ENCODE measurements around the gene MDFIC2.
"Not testable (repeated sequence)": the region's sequence is repeated elsewhere in the genome, so short reads cannot be mapped to it uniquely, and the experiment has no call there.

The MDFIC2 gene

GRCh38 chr3:70312336-70312735, at the start of gene MDFIC2:
MDFIC2 (minus strand) TSS chr3:70312638; CDS start chr3:70311973, 665 bp downstream.
- no peak within 1 kb of the TSS for H3K4me3 ChIP-seq (ENCODE audit: low read depth, low read length)
- TF ChIP-seq CTCF (IDR thresholded peaks at IDR 0.05; ENCODE audit: control insufficient read depth, extremely low read depth, insufficient read depth), result no peak
- no peak for DNase-seq (ENCODE audit: low read depth)

- no peak overlapping the region for H3K4me3 ChIP-seq (ENCODE audit: low read depth, low read length)
- TF ChIP-seq CTCF (IDR thresholded peaks at IDR 0.05; ENCODE audit: control insufficient read depth, extremely low read depth, insufficient read depth), result no peak
- DNase-seq (ENCODE audit: low read depth), result no peak
These were observed 48.7 kb upstream of the MDFIC2 start for GRCh38 chr3:70360979-70361760.

GRCh38 chr3:70359711-70360110, 47.3 kb upstream of the MDFIC2 start:
- no peak for TF ChIP-seq CTCF (IDR thresholded peaks at IDR 0.05; ENCODE audit: control insufficient read depth, extremely low read depth, insufficient read depth)
- no peak for DNase-seq (ENCODE audit: low read depth)
- no peak overlapping the region for H3K4me3 ChIP-seq (ENCODE audit: low read depth, low read length)

GRCh38 chr3:70358978-70359580, 46.6 kb upstream of the MDFIC2 start:
- TF ChIP-seq CTCF (IDR thresholded peaks at IDR 0.05; ENCODE audit: control insufficient read depth, extremely low read depth, insufficient read depth), result peak; percentile 71
- peak; percentile 11 for DNase-seq (ENCODE audit: low read depth)
- H3K4me3 ChIP-seq (ENCODE audit: low read depth, low read length), result no peak overlapping the region

- H3K4me3 ChIP-seq (ENCODE audit: low read depth, low read length), result no peak overlapping the region
- no peak for DNase-seq (ENCODE audit: low read depth)
- no peak for TF ChIP-seq CTCF (IDR thresholded peaks at IDR 0.05; ENCODE audit: control insufficient read depth, extremely low read depth, insufficient read depth)
These were observed 39.8 kb upstream of the MDFIC2 start for GRCh38 chr3:70352215-70352614.

- no peak for DNase-seq (ENCODE audit: low read depth)
- TF ChIP-seq CTCF (IDR thresholded peaks at IDR 0.05; ENCODE audit: control insufficient read depth, extremely low read depth, insufficient read depth), result no peak
- no peak overlapping the region for H3K4me3 ChIP-seq (ENCODE audit: low read depth, low read length)
These were observed 29.7 kb upstream of the MDFIC2 start for GRCh38 chr3:70342149-70342548.

- DNase-seq (ENCODE audit: low read depth); H3K4me3 ChIP-seq (ENCODE audit: low read depth, low read length): not testable (repeated sequence)
These were observed 24.4 kb upstream of the MDFIC2 start for GRCh38 chr3:70336885-70337284.

Measured in LNCaP clone FGC (cell line).